GM12865 (cell line): ENCODE data around the gene PDE11A.

ENCODE experiments used
- DNase-seq: peaks from one replicate; pipeline ENCODE4 v3.0.0; 2010; ENCODE audit warnings: low read depth
- H3K4me3 ChIP-seq: 2 replicates; pipeline ENCODE4 v1.5.1; 2011; ENCODE audit warnings: mild to moderate bottlenecking, low read depth, low read length, control low read depth
- CTCF ChIP-seq: IDR thresholded peaks from 2 replicates; pipeline ENCODE4 v1.5.1; 2011; ENCODE audit warnings: low read length, control low read depth, low read depth, inconsistent platforms; ENCODE audit not compliant: insufficient read depth; ENCODE audit errors: missing control alignments

PDE11A gene

GRCh38 chr2:177587371-177587770, 485.2 kb downstream of the PDE11A start:
- TF ChIP-seq CTCF: no peak
- no peak overlapping the region for H3K4me3 ChIP-seq
- DNase-seq: no peak

- DNase-seq: no peak
- TF ChIP-seq CTCF: no peak
- H3K4me3 ChIP-seq: no peak overlapping the region
Observed at GRCh38 chr2:177586154-177586553, 486.4 kb downstream of the PDE11A start.

DNA sequence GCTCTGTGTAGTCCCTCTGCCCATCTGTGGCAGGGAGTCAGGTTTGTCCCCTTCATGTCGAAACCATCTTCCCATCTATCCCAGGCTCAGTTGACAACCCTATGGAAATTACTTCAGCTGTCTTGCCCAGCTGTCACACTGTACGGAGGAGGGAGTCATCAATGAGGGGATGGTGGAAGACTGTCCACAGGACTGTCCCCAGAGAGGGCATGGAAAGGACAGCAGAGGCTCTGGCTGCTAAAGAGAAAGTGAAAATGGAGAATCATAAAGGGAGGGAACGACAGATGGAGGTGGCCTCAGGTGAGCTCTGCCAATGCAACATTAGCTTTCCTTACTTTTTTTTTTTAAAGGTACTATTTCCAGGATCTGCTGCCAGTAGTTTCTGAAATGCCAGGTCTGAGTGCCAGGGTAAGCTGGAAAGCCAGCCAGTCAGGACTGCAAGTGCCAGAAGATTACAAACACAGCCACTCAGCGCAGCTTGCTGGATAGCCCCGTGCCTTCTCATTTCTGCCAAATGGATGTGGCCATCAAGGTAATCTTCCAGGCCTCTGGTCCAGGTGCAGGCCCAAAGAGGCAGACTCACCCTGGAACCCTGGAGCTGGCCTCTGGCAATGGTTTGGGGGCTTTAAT, 487.2 kb downstream of the PDE11A start:
- H3K4me3 ChIP-seq: no peak overlapping the region
- no peak for DNase-seq
- TF ChIP-seq CTCF: no peak

GRCh38 chr2:177584030-177584692, 488.4 kb downstream of the PDE11A start:
- no peak for TF ChIP-seq CTCF
- no peak for DNase-seq
- H3K4me3 ChIP-seq: no peak overlapping the region

- no peak for DNase-seq
- no peak overlapping the region for H3K4me3 ChIP-seq
- TF ChIP-seq CTCF: no peak
Observed at GRCh38 chr2:177582000-177582399, 490.6 kb downstream of the PDE11A start.

DNA sequence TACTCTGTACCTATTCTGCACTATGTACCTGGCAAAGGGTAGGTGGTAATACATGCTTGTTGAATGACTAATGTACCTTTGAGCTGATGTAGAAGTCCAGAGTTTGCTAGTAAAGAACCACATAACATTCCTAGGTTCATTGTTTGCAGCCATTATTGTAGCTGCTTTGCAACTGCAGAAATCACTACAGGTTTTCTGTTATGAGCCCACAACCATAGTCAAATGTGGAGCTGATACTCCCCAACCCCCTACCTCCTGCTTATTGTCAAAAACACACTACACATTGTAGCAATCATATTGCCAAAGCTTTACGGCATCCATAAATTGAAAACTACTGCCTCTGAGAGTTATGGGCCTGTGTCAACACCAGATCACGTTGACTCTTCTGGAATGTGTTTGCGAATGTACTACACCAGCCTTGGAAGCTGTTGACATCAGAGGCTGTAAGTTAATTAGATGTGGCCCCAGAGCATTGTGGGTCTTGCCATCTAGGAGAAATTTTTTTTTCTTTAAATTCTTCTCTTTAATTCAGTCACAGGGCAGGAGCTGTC, 493.0 kb downstream of the PDE11A start:
- DNase-seq: no peak
- no peak overlapping the region for H3K4me3 ChIP-seq
- TF ChIP-seq CTCF: no peak
